MCF 10A (cell line): ENCODE measurements around the gene IFIT5. TPM values are rescaled to one million over a fixed set of nuclear protein-coding genes. Genes with fewer than 3 reads are reported as not detected.

Source experiments
- BruUV-seq: library from RNA; stranded (reverse); fragments of 400-500 nt; replicated peaks from 2 replicates; lab custom pipeline; 2021; lab: Mats Ljungman, UMichigan
- CTCF ChIA-PET: fragments of 300-600 bp; sonication (Branson Sonifier 250); formaldehyde crosslinking; extraction: SDS; loops from one replicate; lab custom pipeline; 2021; ENCODE audit warnings: antibody characterized with exemption, inconsistent platforms; lab: Yijun Ruan, JAX
- POLR2A ChIA-PET: fragments of 300-600, 350-650 bp; sonication (Branson Sonifier 250); formaldehyde crosslinking; extraction: SDS; loops from one replicate; lab custom pipeline; 2020; ENCODE audit warnings: antibody characterized with exemption, inconsistent platforms; lab: Yijun Ruan, JAX
- DNase-seq: peaks from one replicate; pipeline ENCODE4 v3.0.0-alpha.2; 2018; ENCODE audit not compliant: unreplicated experiment
- H3K27ac Mint-ChIP-seq: one replicate; pipeline ENCODE4 v1.8.0; 2022; ENCODE audit warnings: mild to moderate bottlenecking, low read depth, mixed read lengths; ENCODE audit not compliant: unreplicated experiment
- H3K27me3 Mint-ChIP-seq: one replicate; pipeline ENCODE4 v1.8.0; 2022; ENCODE audit warnings: mixed read lengths; ENCODE audit not compliant: insufficient read depth, unreplicated experiment
- H3K36me3 Mint-ChIP-seq: one replicate; pipeline ENCODE4 v1.8.0; 2022; ENCODE audit warnings: mild to moderate bottlenecking, moderate library complexity, mixed read lengths; ENCODE audit not compliant: insufficient read depth, unreplicated experiment
- H3K4me1 Mint-ChIP-seq: one replicate; pipeline ENCODE4 v1.8.0; 2022; ENCODE audit warnings: mixed read lengths; ENCODE audit not compliant: insufficient read depth, unreplicated experiment
- H3K4me3 Mint-ChIP-seq: one replicate; pipeline ENCODE4 v1.8.0; 2022; ENCODE audit warnings: mild to moderate bottlenecking, moderate library complexity, mixed read lengths; ENCODE audit not compliant: unreplicated experiment
- H3K9me3 Mint-ChIP-seq: one replicate; pipeline ENCODE4 v1.8.0; 2022; ENCODE audit warnings: mixed read lengths; ENCODE audit not compliant: unreplicated experiment
- CTCF ChIP-seq: fragments of 200-600 bp; IDR thresholded peaks from one replicate; pipeline ENCODE4 v1.8.0; 2022; ENCODE audit warnings: antibody characterized with exemption, mild to moderate bottlenecking; ENCODE audit not compliant: unreplicated experiment
- intact Hi-C: fragments of 100-400 bp; cut with micrococcal nuclease; formaldehyde crosslinking; loops from 2 replicates; pipeline ENCODE4 v1.14.1; 2022
- total RNA-seq: library from RNA; stranded (reverse); gene quantifications from 2 replicates; pipeline ENCODE4 v1.2.3, GENCODE V29; 2022

IFIT5 gene
- total RNA-seq, 1 experiment from 2014 or later = 11.2 TPM

- CTCF ChIA-PET = interaction anchor here (0.6 to 4.4 kb wide), 11 partner anchors 9 to 388 kb away, joined by 3 to 32 read pairs (median 4); no protein-coding TSS in a partner anchor
- Mint-ChIP-seq H3K4me3 (no peak overlapping the region), H3K36me3 (peaks cover under 1% of the 10 kb centered on the region), H3K27ac (no peak overlapping the region), H3K27me3 (no peaks in the 10 kb centered on the region), H3K4me1 (peaks cover 26% of the 10 kb centered on the region), H3K9me3 (no peaks in the 10 kb centered on the region)
- intact Hi-C loops = loop anchor here (1.0 to 5.0 kb wide), 6 partner anchors 129 to 1436 kb away; partner anchors contain the start of gene KIF20B
- no TSS peak for BruUV-seq
- peak; percentile 70 for DNase-seq
- POLR2A ChIA-PET = interaction anchor here (0.9 to 1.3 kb wide), 2 partner anchors 131 to 138 kb away, joined by 3 read pairs; no protein-coding TSS in a partner anchor
- peak; percentile 74 for TF ChIP-seq CTCF
Measured at GRCh38 chr10:89426230-89426868, 12.0 kb downstream of the IFIT5 start.

- peak; percentile 21 for DNase-seq
- peak overlapping the region; percentile 38 for H3K27ac Mint-ChIP-seq
Measured at GRCh38 chr10:89427629-89428028, 13.3 kb downstream of the IFIT5 start.

GRCh38 chr10:89428877-89429276, 14.5 kb downstream of the IFIT5 start:
- intact Hi-C loops = loop anchor here (5.0 kb wide), 3 partner anchors 273 to 1433 kb away; partner anchors contain the start of gene KIF20B
- no peak for TF ChIP-seq CTCF
- H3K9me3 Mint-ChIP-seq = no peaks in the 10 kb centered on the region
- BruUV-seq = no TSS peak
- no peak overlapping the region for H3K4me3 Mint-ChIP-seq
- ChIA-PET POLR2A (interaction anchor here (1.0 to 2.7 kb wide), 5 partner anchors 10 to 127 kb away, joined by 3 to 6 read pairs (median 6); no protein-coding TSS in a partner anchor), CTCF (interaction anchor here (0.6 to 4.4 kb wide), 6 partner anchors 38 to 990 kb away, joined by 3 to 32 read pairs (median 7); no protein-coding TSS in a partner anchor)
- H3K27me3 Mint-ChIP-seq = no peaks in the 10 kb centered on the region
- DNase-seq = no peak
- no peak overlapping the region for H3K27ac Mint-ChIP-seq
- no peaks in the 10 kb centered on the region for H3K36me3 Mint-ChIP-seq
- H3K4me1 Mint-ChIP-seq = peaks cover 37% of the 10 kb centered on the region

More at GRCh38 chr10:89427629-89428028, 13.3 kb downstream of the IFIT5 start:
- BruUV-seq = no TSS peak
- intact Hi-C loops = loop anchor here (2.0 to 5.0 kb wide), 4 partner anchors 275 to 1435 kb away; partner anchors contain the start of gene KIF20B
- Mint-ChIP-seq H3K4me1 (peaks cover 36% of the 10 kb centered on the region), H3K36me3 (no peaks in the 10 kb centered on the region), H3K4me3 (no peak overlapping the region), H3K27me3 (no peaks in the 10 kb centered on the region), H3K9me3 (no peaks in the 10 kb centered on the region)
- ChIA-PET CTCF (interaction anchor here (0.7 to 4.4 kb wide), 5 partner anchors 39 to 137 kb away, joined by 3 to 32 read pairs (median 16); no protein-coding TSS in a partner anchor), POLR2A (interaction anchor here (0.6 to 2.7 kb wide), 6 partner anchors 38 to 279 kb away, joined by 3 to 6 read pairs (median 4); no protein-coding TSS in a partner anchor)
- no peak for TF ChIP-seq CTCF

GRCh38 chr10:89431977-89432376, 17.6 kb downstream of the IFIT5 start:
- no peak overlapping the region for H3K27ac Mint-ChIP-seq
- H3K4me1 Mint-ChIP-seq = peaks cover 26% of the 10 kb centered on the region
- no peaks in the 10 kb centered on the region for H3K27me3 Mint-ChIP-seq
- peak overlapping the region; percentile 19 for H3K4me3 Mint-ChIP-seq
- no peak for TF ChIP-seq CTCF
- H3K36me3 Mint-ChIP-seq = no peaks in the 10 kb centered on the region
- intact Hi-C loops = no loop called here
- no TSS peak for BruUV-seq
- ChIA-PET CTCF (interaction anchor here (0.7 to 1.5 kb wide), 5 partner anchors 34 to 131 kb away, joined by 3 to 10 read pairs (median 6); no protein-coding TSS in a partner anchor), POLR2A (interaction anchor here (0.6 to 2.3 kb wide), 18 partner anchors 13 to 1440 kb away, joined by 3 to 23 read pairs (median 4); partner anchors contain the start of gene LIPA)
- no peaks in the 10 kb centered on the region for H3K9me3 Mint-ChIP-seq
- peak; percentile 67 for DNase-seq
